Osteoblast (primary cell): ENCODE results near the gene DPF1. TPM values are rescaled to one million over a fixed set of nuclear protein-coding genes. Genes with fewer than 3 reads are reported as not detected.

Source experiments
- DNase-seq: peaks from one replicate; pipeline ENCODE4 v3.0.0; 2011; ENCODE audit warnings: low spot score, mixed read lengths; ENCODE audit not compliant: insufficient read length; ENCODE audit errors: missing footprints
- H2AFZ ChIP-seq: 2 replicates; pipeline ENCODE4 v1.6.0; 2011; ENCODE audit warnings: mild to moderate bottlenecking, low read length
- H3K27ac ChIP-seq: 2 replicates; pipeline ENCODE4 v1.5.1; 2011; ENCODE audit warnings: mild to moderate bottlenecking, low read depth, low read length, moderate library complexity
- H3K27me3 ChIP-seq: 2 replicates; pipeline ENCODE4 v1.6.0; 2012; ENCODE audit warnings: mild to moderate bottlenecking, control low read depth, inconsistent platforms, low read length, moderate library complexity; ENCODE audit not compliant: insufficient read depth
- H3K36me3 ChIP-seq: 2 replicates; pipeline ENCODE4 v1.5.1; 2011; ENCODE audit warnings: mild to moderate bottlenecking, low read length, control low read depth, moderate library complexity; ENCODE audit not compliant: insufficient read depth
- H3K4me1 ChIP-seq: 2 replicates; pipeline ENCODE4 v1.5.1; 2011; ENCODE audit warnings: mild to moderate bottlenecking, low read length, control low read depth, moderate library complexity; ENCODE audit not compliant: insufficient read depth
- H3K4me2 ChIP-seq: 2 replicates; pipeline ENCODE4 v1.6.0; 2011; ENCODE audit warnings: mild to moderate bottlenecking, low read length; ENCODE audit not compliant: insufficient read depth
- H3K4me3 ChIP-seq: fragments of 200-600 bp; sonication (generic); 3 replicates; pipeline ENCODE4 v1.5.1; 2012; ENCODE audit warnings: mild to moderate bottlenecking, low read length, inconsistent platforms; ENCODE audit not compliant: insufficient read depth
- H3K79me2 ChIP-seq: 2 replicates; pipeline ENCODE4 v1.6.0; 2012; ENCODE audit warnings: mild to moderate bottlenecking, low read length, control low read depth, inconsistent platforms; ENCODE audit not compliant: insufficient read depth
- H3K9me3 ChIP-seq: 2 replicates; pipeline ENCODE4 v1.5.1; 2011; ENCODE audit warnings: low read depth, low read length, control low read depth
- H4K20me1 ChIP-seq: 2 replicates; pipeline ENCODE4 v1.6.0; 2012; ENCODE audit warnings: mild to moderate bottlenecking, low read length, control low read depth; ENCODE audit not compliant: insufficient read depth
- total RNA-seq: library from RNA; depleted of rRNA; stranded (reverse); fragments of >200 nt; gene quantifications from 2 replicates; pipeline ENCODE4 v1.2.3, GENCODE V29; 2012
- TF ChIP-seq, protein P1 (sequence below): IDR thresholded peaks from 2 replicates; pipeline ENCODE4 v1.5.1; 2011; ENCODE audit warnings: mild to moderate bottlenecking, low read depth, low read length, moderate library complexity; ENCODE audit errors: extremely low read depth

Gene DPF1
- total RNA-seq, 1 donor, result 0.72 TPM

DNA sequence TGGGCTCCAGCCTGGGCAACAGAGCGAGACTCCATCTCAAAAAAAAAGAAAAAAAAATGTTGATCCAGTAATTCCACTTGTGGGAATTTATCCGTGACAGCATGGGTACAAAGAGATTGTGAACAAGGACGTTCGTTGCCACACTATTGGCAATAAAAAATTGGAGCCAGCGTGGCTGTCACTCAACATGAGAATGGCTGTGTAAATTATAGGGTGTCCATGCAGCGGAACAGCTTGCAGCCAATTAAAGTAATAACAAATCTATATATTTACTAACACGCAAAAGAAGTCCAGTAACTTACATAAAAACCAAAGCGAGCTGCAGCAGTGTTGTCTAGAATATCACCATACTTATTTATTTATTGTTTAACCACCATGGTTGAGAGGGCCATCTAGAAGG is 19.3 kb downstream of the DPF1 start:
- Histone ChIP-seq H2AFZ (no peak overlapping the region), H3K27ac (no peak overlapping the region), H3K27me3 (no peaks in the 10 kb centered on the region), H3K36me3 (peaks cover 38% of the 10 kb centered on the region), H3K4me1 (peaks cover 7% of the 10 kb centered on the region), H3K9me3 (no peaks in the 10 kb centered on the region), H3K79me2 (no peaks in the 10 kb centered on the region), H4K20me1 (no peaks in the 10 kb centered on the region), H3K4me3 (no peak overlapping the region), H3K4me2 (no peak overlapping the region)
- TF ChIP-seq, protein P1, sequence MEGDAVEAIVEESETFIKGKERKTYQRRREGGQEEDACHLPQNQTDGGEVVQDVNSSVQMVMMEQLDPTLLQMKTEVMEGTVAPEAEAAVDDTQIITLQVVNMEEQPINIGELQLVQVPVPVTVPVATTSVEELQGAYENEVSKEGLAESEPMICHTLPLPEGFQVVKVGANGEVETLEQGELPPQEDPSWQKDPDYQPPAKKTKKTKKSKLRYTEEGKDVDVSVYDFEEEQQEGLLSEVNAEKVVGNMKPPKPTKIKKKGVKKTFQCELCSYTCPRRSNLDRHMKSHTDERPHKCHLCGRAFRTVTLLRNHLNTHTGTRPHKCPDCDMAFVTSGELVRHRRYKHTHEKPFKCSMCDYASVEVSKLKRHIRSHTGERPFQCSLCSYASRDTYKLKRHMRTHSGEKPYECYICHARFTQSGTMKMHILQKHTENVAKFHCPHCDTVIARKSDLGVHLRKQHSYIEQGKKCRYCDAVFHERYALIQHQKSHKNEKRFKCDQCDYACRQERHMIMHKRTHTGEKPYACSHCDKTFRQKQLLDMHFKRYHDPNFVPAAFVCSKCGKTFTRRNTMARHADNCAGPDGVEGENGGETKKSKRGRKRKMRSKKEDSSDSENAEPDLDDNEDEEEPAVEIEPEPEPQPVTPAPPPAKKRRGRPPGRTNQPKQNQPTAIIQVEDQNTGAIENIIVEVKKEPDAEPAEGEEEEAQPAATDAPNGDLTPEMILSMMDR, result no peak
- DNase-seq, result no peak

- Histone ChIP-seq H3K9me3 (no peaks in the 10 kb centered on the region), H3K27ac (no peak overlapping the region), H3K79me2 (no peaks in the 10 kb centered on the region), H3K4me1 (peaks cover under 1% of the 10 kb centered on the region), H4K20me1 (no peaks in the 10 kb centered on the region), H3K27me3 (no peaks in the 10 kb centered on the region), H3K4me3 (no peak overlapping the region), H3K4me2 (no peak overlapping the region), H3K36me3 (peaks cover 40% of the 10 kb centered on the region), H2AFZ (no peak overlapping the region)
- no peak for DNase-seq
- TF ChIP-seq, protein P1, result no peak
Observed at GRCh38 chr19:38204096-38204495, 19.9 kb downstream of the DPF1 start.

- DNase-seq, result no peak
Observed at GRCh38 chr19:38203197-38203596, 20.8 kb downstream of the DPF1 start.

DNA sequence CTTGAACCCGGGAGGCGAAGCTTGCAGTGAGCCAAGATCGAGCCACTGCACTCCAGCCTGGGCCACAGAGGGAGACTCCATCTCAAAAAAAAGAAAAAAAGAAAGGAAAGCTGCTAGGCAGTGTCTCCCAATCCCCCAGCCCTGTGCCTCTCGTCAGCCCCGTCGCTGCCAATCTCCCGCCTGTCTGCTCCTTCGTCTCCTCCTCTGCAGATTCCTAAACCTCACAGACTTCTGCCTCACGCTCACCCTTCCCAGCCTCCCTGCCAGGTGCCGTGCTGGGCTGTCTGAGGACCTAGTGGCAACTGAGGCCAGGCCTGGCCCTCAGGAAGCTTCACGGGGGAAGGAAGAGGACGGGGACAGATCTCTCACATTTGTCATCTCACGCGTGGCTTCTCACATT is 21.5 kb downstream of the DPF1 start:
- TF ChIP-seq, protein P1, result no peak
- no peaks in the 10 kb centered on the region for H3K79me2 ChIP-seq
- no peak overlapping the region for H3K4me2 ChIP-seq
- H3K9me3 ChIP-seq, result no peaks in the 10 kb centered on the region
- H3K4me3 ChIP-seq, result no peak overlapping the region
- H3K27ac ChIP-seq, result no peak overlapping the region
- DNase-seq, result no peak
- H3K4me1 ChIP-seq, result no peaks in the 10 kb centered on the region
- no peak overlapping the region for H2AFZ ChIP-seq
- no peaks in the 10 kb centered on the region for H3K27me3 ChIP-seq
- no peaks in the 10 kb centered on the region for H4K20me1 ChIP-seq
- H3K36me3 ChIP-seq, result peaks cover 48% of the 10 kb centered on the region

More at GRCh38 chr19:38203197-38203596, 20.8 kb downstream of the DPF1 start:
- H3K27ac ChIP-seq, result no peak overlapping the region
- no peaks in the 10 kb centered on the region for H3K9me3 ChIP-seq
- H4K20me1 ChIP-seq, result no peaks in the 10 kb centered on the region
- H3K27me3 ChIP-seq, result no peaks in the 10 kb centered on the region
- no peak overlapping the region for H3K4me2 ChIP-seq
- no peaks in the 10 kb centered on the region for H3K79me2 ChIP-seq
- H3K4me1 ChIP-seq, result no peaks in the 10 kb centered on the region
- TF ChIP-seq, protein P1, result no peak
- no peak overlapping the region for H3K4me3 ChIP-seq
- no peak overlapping the region for H2AFZ ChIP-seq
- H3K36me3 ChIP-seq, result peaks cover 48% of the 10 kb centered on the region
